Neural crest cell (in vitro differentiated cells): ENCODE data around the gene GALNT16. TPM values are rescaled to one million over a fixed set of nuclear protein-coding genes. Genes with fewer than 3 reads are reported as not detected.

Experiments used
- DNase-seq: peaks from one replicate; pipeline ENCODE4 v3.0.0; 2021; ENCODE audit warnings: low read depth, mixed read lengths, low spot score
- H3K27ac Mint-ChIP-seq: one replicate; pipeline ENCODE4 v1.8.0; 2021; ENCODE audit warnings: mild to moderate bottlenecking, mixed read lengths; ENCODE audit not compliant: unreplicated experiment
- H3K27me3 Mint-ChIP-seq: 2 replicates; pipeline ENCODE4 v1.8.0; 2021; ENCODE audit warnings: low read depth, mild to moderate bottlenecking, mixed read lengths
- H3K36me3 Mint-ChIP-seq: 2 replicates; pipeline ENCODE4 v1.8.0; 2021; ENCODE audit warnings: low read depth, mild to moderate bottlenecking, mixed read lengths
- H3K4me1 Mint-ChIP-seq: 2 replicates; pipeline ENCODE4 v1.8.0; 2021; ENCODE audit warnings: mixed read lengths
- H3K4me3 Mint-ChIP-seq: one replicate; pipeline ENCODE4 v1.8.0; 2021; ENCODE audit warnings: mild to moderate bottlenecking, mixed read lengths
- H3K9me3 Mint-ChIP-seq: 2 replicates; pipeline ENCODE4 v1.8.0; 2021; ENCODE audit warnings: mixed read lengths
- total RNA-seq: library from RNA; stranded (reverse); gene quantifications from 2 replicates; pipeline ENCODE4 v1.2.1, GENCODE V29; 2021
- TF ChIP-seq, protein P1 (sequence below): fragments of 200-600 bp; sonication (generic); conservative IDR thresholded peaks from 2 replicates; pipeline ENCODE4 v1.5.0; 2021; ENCODE audit warnings: antibody characterized with exemption, mild to moderate bottlenecking

The GALNT16 gene
- total RNA-seq, 1 donor from 2014 or later = 20.1 TPM

DNA sequence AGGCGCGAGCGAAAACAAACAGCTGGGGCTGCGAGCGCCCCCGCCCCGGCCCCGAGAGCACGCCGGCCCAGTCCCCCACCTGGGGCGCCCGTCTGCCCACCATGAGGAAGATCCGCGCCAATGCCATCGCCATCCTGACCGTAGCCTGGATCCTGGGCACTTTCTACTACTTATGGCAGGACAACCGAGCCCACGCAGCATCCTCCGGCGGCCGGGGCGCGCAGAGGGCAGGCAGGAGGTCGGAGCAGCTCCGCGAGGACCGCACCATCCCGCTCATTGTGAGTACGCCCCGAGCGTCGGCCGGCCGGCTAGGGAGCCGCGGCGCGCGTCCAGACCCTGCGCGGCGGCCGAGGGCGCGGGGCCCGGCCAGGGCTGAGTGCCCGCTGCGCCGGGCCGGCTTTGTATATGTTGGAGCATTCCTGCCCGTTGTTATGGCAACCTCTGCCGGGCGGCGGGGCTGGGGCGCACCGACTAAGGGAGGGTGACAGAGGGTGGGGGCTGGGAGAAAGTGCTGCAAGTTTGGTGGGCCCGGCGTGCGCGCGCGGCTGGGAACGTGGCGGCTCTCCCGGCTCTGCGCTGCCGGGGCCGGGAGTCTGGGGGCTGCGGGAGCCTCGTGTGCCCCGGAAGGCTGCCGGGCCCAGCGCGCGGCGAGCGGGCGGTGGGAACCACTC is 367 bp downstream of the GALNT16 start:
- TF ChIP-seq, protein P1, sequence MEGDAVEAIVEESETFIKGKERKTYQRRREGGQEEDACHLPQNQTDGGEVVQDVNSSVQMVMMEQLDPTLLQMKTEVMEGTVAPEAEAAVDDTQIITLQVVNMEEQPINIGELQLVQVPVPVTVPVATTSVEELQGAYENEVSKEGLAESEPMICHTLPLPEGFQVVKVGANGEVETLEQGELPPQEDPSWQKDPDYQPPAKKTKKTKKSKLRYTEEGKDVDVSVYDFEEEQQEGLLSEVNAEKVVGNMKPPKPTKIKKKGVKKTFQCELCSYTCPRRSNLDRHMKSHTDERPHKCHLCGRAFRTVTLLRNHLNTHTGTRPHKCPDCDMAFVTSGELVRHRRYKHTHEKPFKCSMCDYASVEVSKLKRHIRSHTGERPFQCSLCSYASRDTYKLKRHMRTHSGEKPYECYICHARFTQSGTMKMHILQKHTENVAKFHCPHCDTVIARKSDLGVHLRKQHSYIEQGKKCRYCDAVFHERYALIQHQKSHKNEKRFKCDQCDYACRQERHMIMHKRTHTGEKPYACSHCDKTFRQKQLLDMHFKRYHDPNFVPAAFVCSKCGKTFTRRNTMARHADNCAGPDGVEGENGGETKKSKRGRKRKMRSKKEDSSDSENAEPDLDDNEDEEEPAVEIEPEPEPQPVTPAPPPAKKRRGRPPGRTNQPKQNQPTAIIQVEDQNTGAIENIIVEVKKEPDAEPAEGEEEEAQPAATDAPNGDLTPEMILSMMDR = no peak
- peaks cover 22% of the 10 kb centered on the region for H3K4me1 Mint-ChIP-seq
- peak; percentile 58 for DNase-seq
- peaks cover 46% of the 10 kb centered on the region for H3K27me3 Mint-ChIP-seq
- peak overlapping the region; percentile 62 for H3K27ac Mint-ChIP-seq
- peak overlapping the region; percentile 88 for H3K4me3 Mint-ChIP-seq
- no peaks in the 10 kb centered on the region for H3K36me3 Mint-ChIP-seq
- H3K9me3 Mint-ChIP-seq = no peaks in the 10 kb centered on the region

DNA sequence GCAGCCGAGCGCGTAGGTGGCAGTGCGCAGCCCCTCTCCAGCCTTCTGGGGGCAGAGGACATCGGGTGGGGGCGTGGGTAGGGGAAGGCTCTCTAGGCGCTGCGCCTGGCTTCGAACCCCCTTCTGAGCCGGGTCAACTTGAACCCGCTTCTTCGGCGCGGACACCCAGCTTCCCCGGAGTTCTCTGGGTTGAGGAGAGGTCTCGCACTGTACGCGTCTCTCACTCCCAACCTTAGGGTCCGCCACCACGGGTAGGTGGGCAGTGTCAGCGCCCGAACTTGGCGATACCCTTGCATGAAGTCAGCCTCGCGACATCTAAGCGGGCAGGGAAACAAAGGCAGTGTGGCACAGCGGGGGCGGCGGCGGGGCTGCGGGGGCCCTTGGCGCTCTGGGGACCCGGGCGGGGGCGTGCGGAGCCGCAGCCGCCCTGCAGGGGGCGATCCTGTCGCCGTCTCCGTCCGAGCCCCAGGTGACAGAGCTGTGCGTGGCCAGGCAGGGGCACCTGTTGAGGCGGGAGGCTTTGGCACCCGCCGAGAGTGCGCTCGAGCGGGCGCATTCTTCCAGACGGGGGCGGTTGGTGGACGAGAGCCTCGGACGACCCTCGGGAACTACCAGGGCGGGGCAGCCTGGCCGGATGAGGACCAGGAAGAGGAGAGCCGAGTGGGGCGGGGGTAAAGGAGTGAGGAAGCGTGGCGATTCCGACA is 1.1 kb downstream of the GALNT16 start:
- peak overlapping the region; percentile 90 for H3K4me3 Mint-ChIP-seq
- H3K36me3 Mint-ChIP-seq = no peaks in the 10 kb centered on the region
- H3K9me3 Mint-ChIP-seq = no peaks in the 10 kb centered on the region
- no peak overlapping the region for H3K27ac Mint-ChIP-seq
- H3K4me1 Mint-ChIP-seq = peaks cover 22% of the 10 kb centered on the region
- TF ChIP-seq, protein P1 = peak; percentile 87
- DNase-seq = peak; percentile 48
- H3K27me3 Mint-ChIP-seq = peaks cover 46% of the 10 kb centered on the region

DNA sequence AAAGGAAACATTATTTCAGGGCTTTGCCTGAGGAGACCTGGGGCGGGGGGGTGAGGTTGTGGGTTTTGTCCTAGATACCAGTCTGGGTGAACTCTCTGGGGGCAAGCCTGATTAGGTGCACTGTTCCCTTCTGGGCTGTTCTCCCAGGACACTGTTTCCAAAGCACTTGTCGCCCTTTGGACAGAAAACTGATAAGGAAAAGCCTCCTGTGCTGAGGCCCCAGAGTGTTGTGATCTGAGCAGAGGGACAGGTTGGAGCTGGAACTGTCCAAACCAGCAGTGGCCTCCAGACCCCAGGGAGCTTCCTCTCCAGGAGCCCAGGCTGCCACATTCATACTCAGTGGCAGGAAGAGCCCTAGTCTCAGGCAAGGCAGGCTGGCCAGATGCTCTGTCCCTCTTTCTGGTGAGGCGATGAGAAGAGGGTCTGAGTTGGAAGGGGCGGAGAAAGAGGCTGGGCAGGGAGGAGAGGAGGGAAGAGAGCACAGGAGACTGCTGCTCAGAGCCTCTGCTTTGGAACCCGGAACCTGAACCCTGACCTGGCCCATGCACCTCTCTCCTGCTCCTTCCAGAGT is 1.9 kb downstream of the GALNT16 start:
- Mint-ChIP-seq H3K9me3 (no peaks in the 10 kb centered on the region), H3K27me3 (peaks cover 46% of the 10 kb centered on the region), H3K4me3 (peak overlapping the region; percentile 90), H3K27ac (no peak overlapping the region), H3K36me3 (no peaks in the 10 kb centered on the region), H3K4me1 (peaks cover 22% of the 10 kb centered on the region)
- DNase-seq = no peak
- TF ChIP-seq, protein P1 = no peak

DNA sequence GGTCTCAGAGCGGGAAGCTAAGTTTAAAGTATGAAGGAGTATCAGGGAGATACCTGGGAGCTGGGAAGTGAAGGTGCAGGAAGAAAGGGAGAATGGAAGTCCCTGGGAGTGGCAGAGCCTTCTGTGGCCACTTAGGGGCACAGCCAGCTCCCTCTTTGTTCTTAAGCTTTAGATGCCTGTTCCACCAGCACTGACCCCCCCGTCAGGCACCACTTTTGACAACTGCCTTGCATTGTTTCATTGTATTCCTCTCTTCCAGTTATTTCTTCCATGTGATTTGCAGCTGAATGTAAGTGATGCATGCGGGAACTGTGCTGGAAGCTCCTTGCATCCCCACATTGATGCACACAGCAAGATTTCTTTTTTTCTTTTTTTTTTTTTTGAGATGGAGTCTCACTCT is 2.6 kb downstream of the GALNT16 start:
- TF ChIP-seq, protein P1 = no peak
- Mint-ChIP-seq H3K36me3 (no peaks in the 10 kb centered on the region), H3K4me3 (peak overlapping the region; percentile 90), H3K27me3 (peaks cover 43% of the 10 kb centered on the region), H3K4me1 (peaks cover 22% of the 10 kb centered on the region), H3K9me3 (no peaks in the 10 kb centered on the region), H3K27ac (no peak overlapping the region)
- no peak for DNase-seq

DNA sequence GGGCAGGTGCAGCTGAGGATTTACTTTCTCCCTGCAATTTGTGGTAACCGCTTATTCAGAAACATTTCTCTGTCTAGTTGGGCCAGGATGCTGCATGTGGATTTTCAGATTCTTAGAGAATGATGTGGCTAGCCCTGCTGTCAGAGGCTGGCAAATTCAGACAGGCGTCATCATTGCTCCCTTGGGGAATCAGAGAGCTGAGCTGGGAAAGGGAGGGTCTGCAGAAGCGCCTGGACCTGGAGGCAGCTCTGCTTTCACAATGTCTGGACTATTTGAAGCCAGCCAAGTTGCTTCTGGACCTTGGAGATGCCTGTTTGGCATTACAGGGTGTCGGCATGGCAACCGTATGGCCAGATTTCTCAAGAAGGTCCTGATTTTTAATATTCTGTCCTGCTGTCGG is 3.4 kb downstream of the GALNT16 start:
- H3K27me3 Mint-ChIP-seq = peaks cover 36% of the 10 kb centered on the region
- peaks cover 22% of the 10 kb centered on the region for H3K4me1 Mint-ChIP-seq
- no peaks in the 10 kb centered on the region for H3K36me3 Mint-ChIP-seq
- peak overlapping the region; percentile 79 for H3K4me3 Mint-ChIP-seq
- H3K9me3 Mint-ChIP-seq = no peaks in the 10 kb centered on the region
- H3K27ac Mint-ChIP-seq = peak overlapping the region; percentile 52
- no peak for DNase-seq
- TF ChIP-seq, protein P1 = no peak
